ENCODE measurements around the gene RSL24D1.

Gene RSL24D1

DNA sequence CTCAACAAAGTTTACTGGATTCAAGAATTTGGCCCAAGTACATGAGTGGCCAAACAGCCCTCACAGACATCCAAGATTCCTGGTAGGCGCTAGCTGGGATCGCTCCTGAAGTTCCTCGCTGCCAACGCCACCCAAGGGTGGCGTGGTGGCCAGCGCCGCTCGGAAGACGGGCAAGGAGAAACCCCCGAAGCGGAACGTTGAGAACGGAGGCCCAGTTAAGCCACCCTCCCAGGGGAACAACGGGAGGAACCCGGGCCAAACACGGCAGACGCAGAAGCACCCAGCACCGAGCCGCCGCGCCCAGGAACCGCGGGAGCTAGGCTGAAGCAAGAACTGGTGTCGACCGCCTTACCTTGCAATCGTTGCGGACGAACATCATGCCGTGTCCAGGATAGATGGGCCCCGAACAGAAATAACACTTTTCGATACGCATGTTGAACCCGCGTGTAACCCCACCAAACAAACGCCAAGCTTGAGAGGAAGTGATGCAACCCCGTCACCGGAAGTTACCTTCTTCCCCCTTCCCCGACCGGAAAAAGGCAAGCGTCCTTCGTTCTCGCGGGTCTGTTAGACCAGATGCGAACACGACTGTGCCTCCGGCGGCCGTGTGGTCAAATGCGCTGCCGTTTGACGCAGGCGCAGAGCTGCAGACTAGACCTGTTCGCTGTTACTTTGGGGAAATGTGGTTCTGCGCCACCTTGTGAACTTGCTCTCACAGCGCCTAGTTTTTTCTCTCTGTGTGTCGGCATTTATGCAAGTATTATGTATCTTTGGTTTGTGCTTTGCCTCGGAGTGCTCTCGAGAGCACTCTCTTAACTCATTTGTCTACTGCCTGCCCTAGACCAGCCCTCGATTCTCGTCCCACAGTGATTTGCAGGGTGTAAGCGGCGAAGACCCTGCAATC lies at the start of gene RSL24D1:
Gene RSL24D1 (minus strand): TSS at position 484 of the 904 bp plus-strand sequence. CDS start 51 bp downstream, at position 433.
- peak; percentile 94 to 99 (median 97) for DNase-seq
- intact Hi-C loops (cut with DNase I), result no loop called here

DNA sequence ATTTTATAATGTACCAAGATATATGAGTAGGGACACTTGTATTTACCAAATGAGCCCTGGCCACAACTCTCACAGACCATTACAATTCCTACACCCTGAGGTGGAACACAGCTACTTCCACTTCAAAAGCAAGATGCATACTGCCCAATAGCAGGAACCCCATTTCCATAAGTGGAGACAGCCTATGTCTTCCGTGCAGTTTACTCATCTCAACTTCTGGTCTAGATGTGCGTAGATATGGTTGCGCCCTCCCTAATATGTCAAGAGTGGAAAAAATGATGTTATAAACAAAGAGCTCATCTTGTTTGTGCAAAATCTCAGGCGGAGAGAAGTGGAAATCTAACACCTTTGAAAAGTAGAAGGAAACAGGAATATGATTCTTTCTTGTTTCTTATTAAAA lies 48.3 kb upstream of the RSL24D1 start:
- no peak for DNase-seq
- intact Hi-C loops (cut with DNase I), result no loop called here

DNA sequence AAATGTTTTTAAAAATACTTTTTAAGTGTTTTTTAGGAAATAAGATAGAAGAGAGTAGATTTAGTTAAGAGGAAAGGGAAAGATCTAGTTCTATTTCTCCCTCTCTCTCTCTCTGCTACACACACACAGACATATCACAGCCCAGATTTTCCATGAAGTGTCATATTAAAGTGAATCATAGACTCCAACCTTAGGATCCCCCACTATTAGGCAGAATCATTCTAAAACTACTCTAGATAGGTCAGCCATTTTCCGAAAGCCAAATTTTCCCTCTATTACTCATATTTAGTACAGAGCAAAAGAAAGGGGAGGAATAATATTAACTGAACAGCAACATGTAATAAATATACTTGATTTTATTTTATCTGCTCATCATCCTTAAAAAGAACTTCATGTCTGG lies 45.1 kb upstream of the RSL24D1 start:
- intact Hi-C loops (cut with DNase I), result no loop called here
- no peak for DNase-seq

DNA sequence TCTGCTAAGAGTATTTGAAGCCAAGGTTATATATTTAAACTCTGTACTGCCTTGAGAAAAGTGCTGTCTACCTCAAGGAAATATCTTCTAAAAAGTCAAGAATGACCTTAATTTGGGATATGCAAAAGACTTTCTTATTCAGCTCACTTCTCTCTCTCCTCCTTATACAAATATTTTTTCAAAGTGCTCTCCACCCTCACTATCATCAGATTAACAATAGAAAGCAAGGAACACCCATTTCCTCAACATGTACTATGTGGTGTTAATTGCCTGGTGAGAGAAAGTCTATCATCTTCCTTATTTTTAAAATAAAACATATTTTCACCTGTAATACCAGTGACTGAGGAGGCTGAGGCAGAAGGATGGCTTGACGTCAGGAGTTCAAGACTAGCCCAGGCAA lies 44.4 kb upstream of the RSL24D1 start:
- intact Hi-C loops (cut with DNase I), result no loop called here
- no peak for DNase-seq

DNA sequence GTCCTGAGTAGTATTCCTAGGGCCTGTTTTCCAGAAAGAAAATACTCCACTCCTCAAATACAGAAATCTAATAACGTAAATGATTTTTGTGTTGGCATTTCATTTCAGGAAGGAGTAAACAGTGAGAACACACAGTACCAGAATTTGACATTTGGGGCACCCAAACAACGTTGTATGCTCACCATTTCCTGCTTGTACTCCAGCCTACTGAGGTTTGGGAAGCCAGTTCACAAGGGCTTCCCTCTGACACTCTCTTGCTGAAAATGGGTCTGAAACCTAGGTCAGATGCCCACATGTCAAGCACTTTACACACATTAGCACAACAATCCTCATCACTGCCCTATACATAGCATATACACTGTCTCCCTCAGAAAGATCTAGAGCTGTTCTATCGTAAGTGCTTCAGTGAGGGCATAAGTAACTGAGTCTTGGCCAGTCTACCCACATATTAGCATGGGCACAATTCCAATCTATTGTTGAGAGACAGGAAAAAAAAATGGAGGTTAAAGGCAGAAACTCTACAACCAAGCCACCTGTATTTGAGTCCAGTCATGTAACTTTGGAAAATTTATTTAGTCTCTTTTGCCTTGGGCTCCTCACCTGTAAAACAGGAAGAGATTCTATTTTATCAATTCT lies 43.5 kb upstream of the RSL24D1 start:
- intact Hi-C loops (cut with DNase I), result no loop called here
- DNase-seq, result no peak

- no peak for DNase-seq
- intact Hi-C loops (cut with DNase I), result no loop called here
Measured at GRCh38 chr15:55239440-55240124, 42.8 kb upstream of the RSL24D1 start.

- no peak for DNase-seq
- intact Hi-C loops (cut with DNase I), result no loop called here
Measured at GRCh38 chr15:55238877-55239276, 42.1 kb upstream of the RSL24D1 start.

- no peak for DNase-seq
- intact Hi-C loops (cut with DNase I), result no loop called here
Measured at GRCh38 chr15:55237219-55238130, 40.7 kb upstream of the RSL24D1 start.

DNA sequence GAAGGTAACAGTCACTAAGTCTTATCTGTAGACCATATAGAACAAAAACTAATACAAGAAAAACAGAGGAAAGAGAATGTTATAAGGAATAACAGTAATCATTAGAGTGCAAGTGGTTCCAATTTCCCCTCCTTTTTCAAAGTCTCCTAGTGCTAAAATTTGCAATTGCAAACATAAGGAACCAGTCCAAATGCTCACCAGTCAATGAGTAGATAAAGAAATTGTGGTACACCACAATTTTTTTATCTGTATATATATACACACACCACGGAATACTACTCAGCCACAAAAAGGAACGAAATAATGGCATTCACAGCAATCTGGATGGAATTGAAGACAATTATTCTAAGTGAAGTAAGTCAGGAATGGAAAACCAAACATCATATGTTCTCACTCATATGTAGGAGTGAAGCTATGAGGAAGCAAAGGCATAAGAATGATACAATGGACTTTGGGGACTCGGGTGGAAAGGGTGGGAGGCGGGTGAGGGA lies 38.9 kb upstream of the RSL24D1 start:
- no peak for DNase-seq

DNA sequence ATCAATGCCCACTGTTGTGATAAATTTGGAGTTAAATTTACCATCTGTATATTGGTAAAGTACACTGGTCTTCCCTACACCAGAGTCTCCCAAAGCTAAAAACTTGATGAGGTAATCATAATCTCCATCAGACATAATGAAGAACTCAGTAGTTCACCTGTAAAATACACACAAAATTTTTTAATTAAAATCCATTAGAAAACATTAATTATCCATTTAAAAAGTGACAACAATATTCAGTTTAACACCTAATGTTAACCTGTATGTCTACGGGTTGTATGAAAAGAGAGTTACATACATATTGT lies 38.0 kb upstream of the RSL24D1 start:
- intact Hi-C loops (cut with DNase I), result no loop called here
- DNase-seq, result no peak

More for the DNA sequence above, 38.9 kb upstream of the RSL24D1 start:
- intact Hi-C loops (cut with DNase I), result no loop called here

GRCh38 chr15:55234104-55234799 lies 37.5 kb upstream of the RSL24D1 start:
- intact Hi-C loops (cut with DNase I), result no loop called here
- DNase-seq, result no peak

GRCh38 chr15:55231455-55231854 lies 34.7 kb upstream of the RSL24D1 start:
- DNase-seq, result no peak
- intact Hi-C loops (cut with DNase I), result no loop called here

GRCh38 chr15:55230953-55231352 lies 34.2 kb upstream of the RSL24D1 start:
- intact Hi-C loops (cut with DNase I), result no loop called here
- DNase-seq, result no peak

DNA sequence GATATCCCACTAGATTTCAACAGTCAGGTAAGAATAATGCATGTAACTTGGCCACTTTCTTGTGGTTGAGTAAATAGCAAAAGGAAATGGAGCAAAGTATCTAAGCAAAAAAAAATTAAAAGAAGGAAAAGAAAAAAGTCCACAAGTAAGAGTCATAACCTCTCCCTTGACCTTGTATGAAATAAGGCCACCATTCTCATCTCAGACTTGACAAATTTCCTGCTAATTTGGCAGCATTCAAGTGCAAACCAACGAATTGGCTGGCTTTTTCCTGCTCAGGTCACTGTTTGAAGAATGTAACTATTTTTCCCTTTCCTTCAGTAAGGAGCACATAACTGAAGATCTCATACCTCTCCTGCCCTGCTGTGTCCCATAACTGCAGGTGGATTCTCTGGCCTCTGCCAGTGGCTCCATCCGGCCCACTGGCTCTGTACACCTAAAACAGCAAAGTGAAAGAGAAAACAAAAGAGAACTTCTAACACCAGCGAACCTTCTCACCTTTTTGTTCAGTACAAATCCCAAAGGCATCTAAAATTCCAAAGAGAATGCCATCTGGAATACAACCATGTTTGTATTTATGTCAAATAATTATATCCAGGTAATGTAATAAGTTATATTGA lies 33.4 kb upstream of the RSL24D1 start:
- intact Hi-C loops (cut with DNase I), result no loop called here

GRCh38 chr15:55226127-55226526 lies 29.4 kb upstream of the RSL24D1 start:
- intact Hi-C loops (cut with DNase I), result no loop called here
- DNase-seq, result no peak

More for the DNA sequence above, 33.4 kb upstream of the RSL24D1 start:
- no peak for DNase-seq

DNA sequence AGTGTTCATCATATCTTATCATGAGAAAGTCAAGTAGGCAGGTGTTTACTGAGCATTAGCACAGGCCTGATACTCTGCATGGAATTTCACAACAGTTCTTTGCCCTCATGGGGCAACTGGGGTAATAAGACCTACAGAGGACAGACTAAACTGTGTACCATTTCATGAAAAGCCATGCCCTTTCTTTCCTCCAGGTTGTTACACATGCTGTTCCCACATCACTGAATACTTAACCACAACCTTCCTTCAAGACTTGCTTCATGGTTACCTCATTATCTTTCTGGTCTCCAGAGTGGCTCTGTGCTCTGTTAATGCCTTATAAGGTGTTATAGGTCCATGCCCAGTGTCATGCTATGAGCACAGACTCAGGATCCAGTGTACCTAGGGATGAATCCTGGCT lies 28.2 kb upstream of the RSL24D1 start:
- DNase-seq, result no peak
- intact Hi-C loops (cut with DNase I), result no loop called here

DNA sequence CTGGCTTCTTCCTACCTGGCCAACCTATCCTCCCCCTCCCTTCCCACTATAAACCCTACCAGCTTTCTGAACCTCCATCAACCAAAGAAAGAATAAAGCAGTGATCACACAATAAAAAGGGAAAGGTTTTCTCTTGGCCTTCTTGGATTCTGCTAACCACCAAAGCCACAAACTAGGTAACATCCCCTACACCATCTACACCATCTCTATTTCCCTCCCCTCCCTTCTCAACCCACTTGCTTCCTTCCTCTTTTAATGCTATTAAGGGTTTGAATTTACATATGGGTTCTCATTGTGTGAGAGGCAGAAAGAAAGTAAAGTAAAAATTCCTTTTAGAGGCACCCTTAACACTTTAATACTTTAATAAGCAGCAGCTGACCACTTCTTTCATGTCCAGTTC lies 25.8 kb upstream of the RSL24D1 start:
- intact Hi-C loops (cut with DNase I), result no loop called here
- DNase-seq, result no peak

DNA sequence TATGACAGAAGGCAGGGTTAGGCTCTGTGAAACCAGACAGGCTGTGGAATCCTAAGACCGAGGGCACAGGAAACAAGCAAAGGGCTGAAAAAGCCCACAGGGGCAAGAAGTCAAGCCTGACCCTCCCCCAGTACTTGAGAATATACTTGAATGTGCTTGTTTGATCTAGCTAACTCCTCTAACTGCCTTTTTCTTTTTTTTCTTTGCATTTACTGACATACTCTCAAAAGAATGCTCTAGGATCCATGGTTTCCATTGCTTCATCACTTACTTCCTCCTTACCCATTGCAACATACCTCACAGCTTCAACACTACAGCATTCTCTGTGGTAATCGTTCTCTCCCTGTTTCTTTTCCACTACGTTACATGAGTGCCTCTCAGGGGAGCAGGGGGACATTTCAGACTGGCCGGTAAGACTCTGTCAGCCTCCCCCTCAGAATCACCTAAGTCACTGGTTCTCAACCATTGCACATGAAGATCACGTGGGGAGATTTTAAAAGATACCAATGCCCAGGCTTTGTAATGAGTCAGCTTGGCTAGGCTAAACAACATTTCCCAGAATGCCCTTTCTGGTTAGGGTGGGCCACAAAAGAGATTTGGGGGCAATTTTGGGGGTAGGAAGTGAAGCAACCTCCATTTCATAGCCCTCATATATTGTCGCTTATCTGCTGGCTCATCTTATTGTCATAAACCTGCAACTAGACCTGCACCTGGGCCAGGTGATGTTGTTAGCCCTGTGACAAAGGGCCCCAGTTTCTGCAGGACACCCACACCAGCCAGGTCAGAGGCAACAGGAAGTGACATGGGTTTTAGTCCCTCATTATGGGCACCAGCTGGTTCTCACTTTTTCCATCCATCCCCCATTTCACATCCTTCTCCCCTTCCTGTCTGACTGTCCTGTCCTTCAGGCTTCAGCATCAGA lies 24.6 kb upstream of the RSL24D1 start:
- DNase-seq, result no peak
- intact Hi-C loops (cut with DNase I), result no loop called here
